Measurements from ENCODE around the gene CCAR1. TPM values are rescaled to one million over a fixed set of nuclear protein-coding genes. Genes with fewer than 3 reads are reported as not detected.

CCAR1 gene, protein sequence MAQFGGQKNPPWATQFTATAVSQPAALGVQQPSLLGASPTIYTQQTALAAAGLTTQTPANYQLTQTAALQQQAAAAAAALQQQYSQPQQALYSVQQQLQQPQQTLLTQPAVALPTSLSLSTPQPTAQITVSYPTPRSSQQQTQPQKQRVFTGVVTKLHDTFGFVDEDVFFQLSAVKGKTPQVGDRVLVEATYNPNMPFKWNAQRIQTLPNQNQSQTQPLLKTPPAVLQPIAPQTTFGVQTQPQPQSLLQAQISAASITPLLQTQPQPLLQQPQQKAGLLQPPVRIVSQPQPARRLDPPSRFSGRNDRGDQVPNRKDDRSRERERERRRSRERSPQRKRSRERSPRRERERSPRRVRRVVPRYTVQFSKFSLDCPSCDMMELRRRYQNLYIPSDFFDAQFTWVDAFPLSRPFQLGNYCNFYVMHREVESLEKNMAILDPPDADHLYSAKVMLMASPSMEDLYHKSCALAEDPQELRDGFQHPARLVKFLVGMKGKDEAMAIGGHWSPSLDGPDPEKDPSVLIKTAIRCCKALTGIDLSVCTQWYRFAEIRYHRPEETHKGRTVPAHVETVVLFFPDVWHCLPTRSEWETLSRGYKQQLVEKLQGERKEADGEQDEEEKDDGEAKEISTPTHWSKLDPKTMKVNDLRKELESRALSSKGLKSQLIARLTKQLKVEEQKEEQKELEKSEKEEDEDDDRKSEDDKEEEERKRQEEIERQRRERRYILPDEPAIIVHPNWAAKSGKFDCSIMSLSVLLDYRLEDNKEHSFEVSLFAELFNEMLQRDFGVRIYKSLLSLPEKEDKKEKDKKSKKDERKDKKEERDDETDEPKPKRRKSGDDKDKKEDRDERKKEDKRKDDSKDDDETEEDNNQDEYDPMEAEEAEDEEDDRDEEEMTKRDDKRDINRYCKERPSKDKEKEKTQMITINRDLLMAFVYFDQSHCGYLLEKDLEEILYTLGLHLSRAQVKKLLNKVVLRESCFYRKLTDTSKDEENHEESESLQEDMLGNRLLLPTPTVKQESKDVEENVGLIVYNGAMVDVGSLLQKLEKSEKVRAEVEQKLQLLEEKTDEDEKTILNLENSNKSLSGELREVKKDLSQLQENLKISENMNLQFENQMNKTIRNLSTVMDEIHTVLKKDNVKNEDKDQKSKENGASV
- total RNA-seq: 15.2 and 23.7 TPM in 2 replicates

DNA sequence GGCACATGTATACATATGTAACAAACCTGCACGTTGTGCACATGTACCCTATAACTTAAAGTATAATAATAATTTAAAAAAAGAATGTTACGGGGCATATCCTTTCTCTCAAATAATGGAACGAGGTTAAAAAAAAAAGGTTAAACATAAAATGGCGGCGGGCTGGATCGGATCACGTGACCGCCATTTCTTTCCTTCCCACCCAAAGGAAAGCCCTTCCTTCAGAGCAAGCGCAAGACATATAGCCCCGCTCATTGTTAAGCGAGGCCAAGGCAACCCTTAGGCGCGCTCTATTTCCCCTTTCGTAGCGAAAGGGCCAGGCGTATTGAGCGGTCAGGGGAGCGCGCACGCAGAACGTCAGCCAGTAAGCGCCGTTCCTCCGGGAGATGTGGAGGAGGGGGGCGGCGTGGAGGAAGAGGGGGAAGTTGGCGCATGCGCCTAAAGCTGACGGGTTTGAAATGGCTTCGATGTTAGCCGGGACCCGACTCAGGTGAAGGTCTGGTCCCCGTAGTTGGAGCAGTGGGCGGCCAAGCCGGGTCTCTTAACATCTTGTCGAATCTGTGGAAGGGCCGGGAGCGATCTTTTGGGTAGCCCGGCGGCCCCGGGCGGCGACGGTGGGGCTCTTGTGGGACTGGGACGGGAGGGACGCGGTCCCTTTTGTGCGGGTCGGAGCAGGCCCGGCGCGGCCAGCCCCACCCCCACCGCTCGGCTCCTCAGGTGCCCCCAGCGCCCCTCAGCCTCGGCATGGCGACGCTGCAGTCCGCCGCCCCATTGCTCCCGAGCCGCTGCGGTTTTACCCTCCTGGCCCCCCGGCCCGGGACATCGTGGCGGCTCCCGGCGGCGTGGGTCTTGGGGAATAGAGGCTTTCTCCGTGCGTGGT lies at the start of gene CCAR1:
CCAR1 (plus strand) TSS at position 447 of the 880 bp plus-strand sequence. CDS start 1,266 bp downstream, outside the sequence.

DNA sequence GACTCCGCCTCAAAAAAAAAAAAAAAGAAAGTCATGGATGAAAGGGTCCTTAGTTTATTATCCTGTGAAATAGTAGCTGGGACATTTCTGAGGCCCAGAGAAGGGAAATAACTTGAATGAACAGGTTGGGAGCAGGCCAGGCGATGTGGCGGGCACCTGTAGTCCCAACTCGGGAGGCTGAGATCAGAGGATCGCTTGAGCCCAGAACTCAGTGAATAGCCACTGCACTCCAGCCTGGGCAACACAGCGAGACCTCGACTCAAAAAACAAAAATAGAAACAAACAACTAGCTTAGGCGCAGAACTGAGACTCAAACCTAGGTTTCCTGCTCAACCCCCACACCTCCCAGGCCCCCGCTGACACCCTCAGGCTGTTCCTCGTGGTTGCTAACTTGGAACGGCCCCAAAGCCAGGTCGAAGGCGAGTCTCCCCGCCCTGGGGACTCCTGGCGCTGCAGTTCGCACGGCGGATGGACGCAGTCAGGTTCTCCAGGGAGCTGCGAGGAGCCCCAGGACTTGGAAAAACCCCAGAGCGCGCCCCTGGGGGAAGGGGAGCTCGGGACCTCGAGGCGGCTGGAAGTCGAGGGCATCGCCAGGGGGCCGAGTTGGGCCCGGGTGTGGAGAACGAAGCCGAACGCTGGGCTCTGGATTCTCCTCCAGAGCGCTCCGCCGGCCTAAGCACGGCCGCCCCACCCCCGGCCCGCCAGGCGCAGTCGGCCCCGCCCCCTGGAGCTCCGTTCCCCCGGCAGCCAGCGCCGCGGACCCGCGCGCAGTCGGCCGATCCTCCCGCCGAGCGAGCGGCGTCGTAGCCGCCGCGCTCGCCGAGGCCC lies 105.9 kb downstream of the CCAR1 start, which contains the start of gene STOX1:
STOX1 (plus strand) TSS at position 768 of the 828 bp plus-strand sequence. CDS start 93 bp downstream, outside the sequence.

Other genes with a start within 250 kb of the CCAR1 start
- gene DNA2, start 249.3 kb upstream of the CCAR1 start, total RNA-seq: 3.8 and 5.1 TPM in 2 replicates
- gene SLC25A16, start 193.7 kb upstream of the CCAR1 start, total RNA-seq: 9.2 and 19.0 TPM in 2 replicates
- 0.21 and 0.24 TPM in 2 replicates for gene TET1, start 160.9 kb upstream of the CCAR1 start, total RNA-seq
- gene STOX1, start 106.3 kb downstream of the CCAR1 start, total RNA-seq: 0.21 and 0.24 TPM in 2 replicates
- 54.5 and 78.9 TPM in 2 replicates for gene DDX50, start 180.1 kb downstream of the CCAR1 start, total RNA-seq
- 159 and 170 TPM in 2 replicates for gene DDX21, start 234.9 kb downstream of the CCAR1 start, total RNA-seq

Measured in tracheal epithelial cell (primary cell).